ACHN (cell line): ENCODE measurements around the gene OTUD3.
"Not testable (repeated sequence)": the region's sequence is repeated elsewhere in the genome, so short reads cannot be mapped to it uniquely, and the experiment has no call there.

Experiments used
- DNase-seq: peaks from one replicate; pipeline ENCODE4 v3.0.0-alpha.2; 2015
- in situ Hi-C: cut with HindIII; loops from 2 replicates; pipeline ENCODE4 v1.10.0; 2017; ENCODE audit warnings: low sequenced_read_pairs, low pct_ligation_motif_present, low pct_unique_long_range_greater_than_20kb

The OTUD3 gene

GRCh38 chr1:19901653-19902052 lies 19.5 kb downstream of the OTUD3 start:
- no peak for DNase-seq
- in situ Hi-C loops: no loop called here

GRCh38 chr1:19903621-19904020 lies 21.4 kb downstream of the OTUD3 start:
- in situ Hi-C loops: no loop called here
- DNase-seq: no peak

GRCh38 chr1:19907456-19907855 lies 25.3 kb downstream of the OTUD3 start:
- no peak for DNase-seq
- in situ Hi-C loops: no loop called here

GRCh38 chr1:19909392-19909791 lies 27.2 kb downstream of the OTUD3 start:
- in situ Hi-C loops: no loop called here
- DNase-seq: no peak

- in situ Hi-C loops: no loop called here
Observed at GRCh38 chr1:19909971-19910370, 27.8 kb downstream of the OTUD3 start.

GRCh38 chr1:19910650-19911049 lies 28.5 kb downstream of the OTUD3 start:
- in situ Hi-C loops: no loop called here

More at GRCh38 chr1:19909971-19910370, 27.8 kb downstream of the OTUD3 start:
- DNase-seq: no peak

GRCh38 chr1:19918057-19918456 lies 35.9 kb downstream of the OTUD3 start:
- in situ Hi-C loops: no loop called here
- DNase-seq: peak; percentile 65

More at GRCh38 chr1:19910650-19911049, 28.5 kb downstream of the OTUD3 start:
- no peak for DNase-seq

GRCh38 chr1:19920132-19920710 lies 38.0 kb downstream of the OTUD3 start:
- in situ Hi-C loops: no loop called here

GRCh38 chr1:19921310-19921709 lies 39.1 kb downstream of the OTUD3 start:
- in situ Hi-C loops: no loop called here
- no peak for DNase-seq

More at GRCh38 chr1:19920132-19920710, 38.0 kb downstream of the OTUD3 start:
- DNase-seq: no peak

GRCh38 chr1:19922015-19922688 lies 40.0 kb downstream of the OTUD3 start:
- in situ Hi-C loops: no loop called here
- DNase-seq: no peak

- in situ Hi-C loops: no loop called here
Observed at GRCh38 chr1:19923137-19923952, 41.1 kb downstream of the OTUD3 start, which contains the start of gene PLA2G2E. Gene PLA2G2E (minus strand): TSS chr1:19923617. CDS start chr1:19923559, 58 bp downstream.

GRCh38 chr1:19923953-19924346 lies 41.8 kb downstream of the OTUD3 start:
- DNase-seq: no peak
- in situ Hi-C loops: no loop called here

More at GRCh38 chr1:19923137-19923952, 41.1 kb downstream of the OTUD3 start, which contains the start of gene PLA2G2E:
- DNase-seq: no peak

- in situ Hi-C loops: no loop called here
- DNase-seq: no peak
Observed at GRCh38 chr1:19925342-19926070, 43.3 kb downstream of the OTUD3 start.

GRCh38 chr1:19926296-19927129 lies 44.3 kb downstream of the OTUD3 start:
- in situ Hi-C loops: no loop called here
- no peak for DNase-seq

GRCh38 chr1:19927130-19927421 lies 44.9 kb downstream of the OTUD3 start:
- in situ Hi-C loops, DNase-seq: not testable (repeated sequence)

GRCh38 chr1:19932866-19933265 lies 50.7 kb downstream of the OTUD3 start:
- in situ Hi-C loops: no loop called here
- DNase-seq: no peak

GRCh38 chr1:19934336-19934735 lies 52.1 kb downstream of the OTUD3 start:
- in situ Hi-C loops: no loop called here
- no peak for DNase-seq
